DMS53 treated with DMSO at 0.1 percent for 48 hours (cell line): ENCODE measurements around the gene LRP5.
A peak's percentile ranks its signal among the peaks of the same experiment; 100 is the strongest.

ENCODE experiments used
- DNase-seq: peaks from one replicate; lab custom pipeline; 2025; ENCODE audit not compliant: unreplicated experiment; lab: John Stamatoyannopoulos, UW

Gene LRP5

GRCh38 chr11:68369756-68370155 lies 57.4 kb downstream of the LRP5 start:
- DNase-seq, result no peak

GRCh38 chr11:68370211-68371111 lies 58.1 kb downstream of the LRP5 start:
- no peak for DNase-seq

GRCh38 chr11:68371171-68372041 lies 59.0 kb downstream of the LRP5 start:
- no peak for DNase-seq

GRCh38 chr11:68372114-68372513 lies 59.7 kb downstream of the LRP5 start:
- DNase-seq, result no peak

GRCh38 chr11:68372625-68373024 lies 60.2 kb downstream of the LRP5 start:
- DNase-seq, result no peak

GRCh38 chr11:68373189-68373814 lies 60.9 kb downstream of the LRP5 start:
- peak; percentile 50 for DNase-seq

GRCh38 chr11:68373815-68374501 lies 61.6 kb downstream of the LRP5 start:
- DNase-seq, result peak; percentile 92

- peak; percentile 71 for DNase-seq
Measured at GRCh38 chr11:68374531-68374930, 62.1 kb downstream of the LRP5 start.

- DNase-seq, result peak; percentile 59
Measured at GRCh38 chr11:68375337-68375736, 62.9 kb downstream of the LRP5 start.

- DNase-seq, result no peak
Measured at GRCh38 chr11:68375766-68376165, 63.4 kb downstream of the LRP5 start.

- DNase-seq, result no peak
Measured at GRCh38 chr11:68377389-68377795, 65.0 kb downstream of the LRP5 start.

GRCh38 chr11:68379206-68379605 lies 66.8 kb downstream of the LRP5 start:
- DNase-seq, result peak; percentile 75

- peak; percentile 74 for DNase-seq
Measured at GRCh38 chr11:68380786-68381622, 68.6 kb downstream of the LRP5 start.

- DNase-seq, result no peak
Measured at GRCh38 chr11:68381716-68382115, 69.3 kb downstream of the LRP5 start.

GRCh38 chr11:68382358-68382998 lies 70.1 kb downstream of the LRP5 start:
- no peak for DNase-seq

- no peak for DNase-seq
Measured at GRCh38 chr11:68383976-68384501, 71.6 kb downstream of the LRP5 start.

- no peak for DNase-seq
Measured at GRCh38 chr11:68384530-68385081, 72.2 kb downstream of the LRP5 start.

- DNase-seq, result no peak
Measured at GRCh38 chr11:68385128-68385527, 72.7 kb downstream of the LRP5 start.
